ENCODE measurements around the gene RPN1.

- no peak for TF ChIP-seq CTCF (IDR thresholded peaks at IDR 0.05)
- TF ChIP-seq POLR2A (IDR thresholded peaks at IDR 0.05), result no peak
These were observed 72.3 kb downstream of the RPN1 start for GRCh38 chr3:128578346-128578745.

Data from vagina (tissue), 2 donors.